ENCODE measurements around the gene TJP2. TPM values are rescaled to one million over a fixed set of nuclear protein-coding genes. Genes with fewer than 3 reads are reported as not detected.
A peak's percentile ranks its signal among the peaks of the same experiment; 100 is the strongest.

TJP2 gene
- total RNA-seq, 4 donors from 2014 or later: 114 to 221 (median 156) TPM

DNA sequence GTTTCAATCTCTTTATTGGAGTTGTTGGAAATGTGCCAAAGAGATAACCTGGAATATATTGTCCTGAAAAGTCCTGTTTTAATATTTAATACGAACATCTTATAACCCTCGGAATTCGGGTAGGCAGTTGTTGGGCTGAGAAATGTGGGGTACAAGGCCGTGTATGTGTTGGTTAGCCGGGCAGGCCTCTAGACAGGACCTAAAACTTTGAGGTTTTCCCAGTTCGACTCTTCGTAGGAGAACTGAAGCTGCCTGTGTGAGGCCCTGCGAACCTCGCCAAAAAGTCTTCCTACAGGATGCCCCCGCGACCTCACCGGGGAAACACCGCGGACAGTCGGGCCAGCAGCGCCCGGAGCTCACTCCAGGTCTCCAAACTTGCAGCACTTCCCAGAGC lies 583 bp upstream of the TJP2 start:
- TF ChIP-seq, protein P1, sequence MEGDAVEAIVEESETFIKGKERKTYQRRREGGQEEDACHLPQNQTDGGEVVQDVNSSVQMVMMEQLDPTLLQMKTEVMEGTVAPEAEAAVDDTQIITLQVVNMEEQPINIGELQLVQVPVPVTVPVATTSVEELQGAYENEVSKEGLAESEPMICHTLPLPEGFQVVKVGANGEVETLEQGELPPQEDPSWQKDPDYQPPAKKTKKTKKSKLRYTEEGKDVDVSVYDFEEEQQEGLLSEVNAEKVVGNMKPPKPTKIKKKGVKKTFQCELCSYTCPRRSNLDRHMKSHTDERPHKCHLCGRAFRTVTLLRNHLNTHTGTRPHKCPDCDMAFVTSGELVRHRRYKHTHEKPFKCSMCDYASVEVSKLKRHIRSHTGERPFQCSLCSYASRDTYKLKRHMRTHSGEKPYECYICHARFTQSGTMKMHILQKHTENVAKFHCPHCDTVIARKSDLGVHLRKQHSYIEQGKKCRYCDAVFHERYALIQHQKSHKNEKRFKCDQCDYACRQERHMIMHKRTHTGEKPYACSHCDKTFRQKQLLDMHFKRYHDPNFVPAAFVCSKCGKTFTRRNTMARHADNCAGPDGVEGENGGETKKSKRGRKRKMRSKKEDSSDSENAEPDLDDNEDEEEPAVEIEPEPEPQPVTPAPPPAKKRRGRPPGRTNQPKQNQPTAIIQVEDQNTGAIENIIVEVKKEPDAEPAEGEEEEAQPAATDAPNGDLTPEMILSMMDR (IDR thresholded peaks at IDR 0.05): no peak
- no peak for ATAC-seq (ENCODE audit: low FRiP score)
- DNase-seq (ENCODE audit: low spot score): no peak

DNA sequence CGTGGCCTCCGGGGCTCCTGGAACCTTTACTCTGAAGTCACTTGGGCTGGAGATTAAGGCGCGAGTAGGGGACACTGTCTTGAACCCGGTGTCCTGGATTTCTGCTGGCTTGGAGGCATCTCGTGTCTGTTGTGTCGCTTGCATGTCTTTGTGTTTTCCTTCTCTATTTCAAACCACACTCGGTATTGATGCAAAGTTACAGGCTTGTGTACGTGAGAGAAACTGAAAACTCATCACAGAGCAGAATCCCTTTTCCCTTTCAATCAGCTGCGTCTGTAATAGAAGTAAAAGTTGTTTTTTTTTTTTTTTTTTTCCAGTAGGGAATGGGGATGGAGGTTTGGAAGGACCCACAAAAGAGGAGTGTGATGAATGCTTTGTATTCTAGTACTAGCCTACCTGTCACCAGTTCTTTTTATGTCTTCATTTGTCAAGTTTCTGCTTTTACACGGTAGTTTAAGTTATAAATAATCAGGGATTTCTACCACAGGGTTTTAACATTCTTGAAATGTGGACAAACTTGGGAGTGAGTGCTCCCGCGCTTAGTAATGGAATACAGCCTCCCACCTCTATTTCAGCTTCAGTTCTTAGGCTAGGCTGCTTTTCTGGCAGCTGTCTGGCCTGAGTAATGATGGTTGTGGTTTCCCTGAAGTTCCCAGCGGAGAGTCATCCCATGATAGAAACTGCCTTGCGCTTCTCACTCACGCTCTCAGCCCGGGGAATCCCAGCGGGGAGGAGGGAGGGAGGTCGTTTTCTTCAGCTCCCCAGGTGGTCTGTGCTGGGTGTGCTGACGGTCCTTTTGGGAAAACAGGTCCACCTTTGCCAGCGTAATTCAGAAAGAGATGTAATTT lies 763 bp downstream of the TJP2 start:
- TF ChIP-seq, protein P1 (IDR thresholded peaks at IDR 0.05): no peak
- DNase-seq (ENCODE audit: low spot score): peak; percentile 42
- ATAC-seq (ENCODE audit: low FRiP score): peak; percentile 69

DNA sequence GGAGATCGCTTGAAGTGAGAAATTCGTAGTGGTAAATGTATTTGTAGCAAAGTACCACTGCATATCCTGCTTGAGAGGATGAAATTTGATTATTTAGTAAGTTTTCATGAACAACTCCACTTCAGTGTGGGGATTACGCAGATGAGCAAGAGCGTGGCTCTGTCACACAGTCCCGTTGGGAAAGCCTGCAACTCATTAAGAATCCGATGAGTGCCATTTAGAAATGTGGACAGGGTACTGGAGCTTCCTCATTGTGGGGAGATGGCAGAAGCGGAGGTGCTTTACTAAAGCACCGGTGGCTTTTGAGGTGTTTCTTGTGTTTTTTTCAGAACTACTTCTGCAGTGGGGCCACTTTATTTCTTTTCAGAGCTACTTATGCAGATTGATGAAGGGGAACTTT lies 1.4 kb downstream of the TJP2 start:
- TF ChIP-seq, protein P1 (IDR thresholded peaks at IDR 0.05): no peak
- ATAC-seq (ENCODE audit: low FRiP score) (no peak), DNase-seq (ENCODE audit: low spot score) (no peak)

GRCh38 chr9:69176471-69177171 lies 2.5 kb downstream of the TJP2 start:
- ATAC-seq (ENCODE audit: low FRiP score) (no peak), DNase-seq (ENCODE audit: low spot score) (no peak)
- TF ChIP-seq, protein P1 (IDR thresholded peaks at IDR 0.05): no peak

DNA sequence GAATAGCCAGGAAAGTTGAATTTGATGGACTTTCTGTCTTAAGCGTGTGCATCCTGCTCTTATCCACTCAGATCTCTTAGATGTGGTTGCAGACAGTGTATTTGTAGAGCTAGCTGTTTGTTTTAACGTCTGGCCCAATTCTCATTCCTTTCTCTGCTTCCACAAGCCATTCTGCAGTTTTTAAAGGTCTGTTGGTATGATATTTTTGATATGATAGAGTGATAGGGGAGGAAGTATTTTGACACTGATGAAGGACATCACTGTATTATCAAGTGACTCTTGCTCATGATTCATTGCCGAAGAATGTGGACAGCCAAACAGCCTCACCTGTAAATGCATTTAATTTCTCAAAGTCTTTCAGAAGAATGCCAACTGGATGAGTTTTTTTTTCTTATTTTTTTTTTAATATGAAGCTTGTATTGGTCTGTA lies 4.5 kb downstream of the TJP2 start:
- TF ChIP-seq, protein P1 (IDR thresholded peaks at IDR 0.05): no peak
- DNase-seq (ENCODE audit: low spot score) (no peak), ATAC-seq (ENCODE audit: low FRiP score) (no peak)

GRCh38 chr9:69179037-69179436 lies 5.0 kb downstream of the TJP2 start:
- TF ChIP-seq, protein P1 (IDR thresholded peaks at IDR 0.05): no peak
- no peak for ATAC-seq (ENCODE audit: low FRiP score)

More at GRCh38 chr9:69179037-69179436, 5.0 kb downstream of the TJP2 start:
- no peak for DNase-seq (ENCODE audit: low spot score)

Data from omental fat pad (tissue), 4 donors.